GM13976 (cell line): ENCODE measurements around the gene HLX.

Experiments
- DNase-seq: peaks from one replicate; pipeline ENCODE4 v3.0.0; 2012; ENCODE audit warnings: low spot score
- in situ Hi-C: fragments of 300-500 bp; cut with MboI; formaldehyde crosslinking; loops from one replicate; pipeline ENCODE4 v1.12.0; 2022; ENCODE audit warnings: low sequenced_read_pairs, mixed read lengths, inconsistent platforms; ENCODE audit not compliant: unreplicated experiment
- TF ChIP-seq, protein P1 (sequence below): IDR thresholded peaks from 2 replicates; pipeline ENCODE4 v1.5.1; 2012; ENCODE audit warnings: borderline replicate concordance, mild to moderate bottlenecking; ENCODE audit not compliant: insufficient read depth; ENCODE audit errors: extremely low read depth, missing control alignments, control extremely low read depth

The HLX gene

DNA sequence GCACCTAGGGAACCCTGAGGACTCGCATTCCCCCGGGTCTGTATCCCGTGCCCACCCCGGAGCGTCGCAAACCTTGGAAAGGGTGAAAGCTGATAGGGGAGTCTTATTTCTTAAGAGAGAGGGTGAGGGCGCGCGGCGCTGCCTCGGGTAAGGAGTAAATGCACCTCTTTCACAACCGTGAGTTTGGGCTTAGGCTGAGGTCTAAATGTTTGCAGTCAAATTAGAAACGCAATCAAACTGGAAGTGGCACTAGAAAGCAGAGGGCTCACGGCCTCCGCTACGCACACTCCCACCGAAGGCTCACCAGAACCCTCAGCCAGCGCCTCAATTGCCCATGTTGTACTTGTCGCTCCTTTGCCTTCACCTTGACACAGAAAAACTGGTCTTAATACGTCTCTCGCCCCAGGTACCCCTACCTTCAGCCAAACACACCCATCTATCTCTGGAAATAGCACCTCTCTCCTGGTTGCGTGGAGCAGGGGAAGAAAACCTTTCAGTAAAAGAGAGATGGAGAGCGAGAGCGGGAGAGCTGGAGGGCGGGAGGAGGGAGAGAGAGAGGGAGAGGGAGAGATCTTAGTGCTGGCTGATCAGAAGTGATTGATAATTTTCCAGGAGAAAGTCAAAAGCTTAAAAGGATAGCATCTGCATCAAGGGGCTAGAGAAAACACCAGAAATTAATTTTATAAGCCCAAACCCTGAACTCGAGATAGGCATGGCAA, 1.7 kb upstream of the HLX start:
- TF ChIP-seq, protein P1, sequence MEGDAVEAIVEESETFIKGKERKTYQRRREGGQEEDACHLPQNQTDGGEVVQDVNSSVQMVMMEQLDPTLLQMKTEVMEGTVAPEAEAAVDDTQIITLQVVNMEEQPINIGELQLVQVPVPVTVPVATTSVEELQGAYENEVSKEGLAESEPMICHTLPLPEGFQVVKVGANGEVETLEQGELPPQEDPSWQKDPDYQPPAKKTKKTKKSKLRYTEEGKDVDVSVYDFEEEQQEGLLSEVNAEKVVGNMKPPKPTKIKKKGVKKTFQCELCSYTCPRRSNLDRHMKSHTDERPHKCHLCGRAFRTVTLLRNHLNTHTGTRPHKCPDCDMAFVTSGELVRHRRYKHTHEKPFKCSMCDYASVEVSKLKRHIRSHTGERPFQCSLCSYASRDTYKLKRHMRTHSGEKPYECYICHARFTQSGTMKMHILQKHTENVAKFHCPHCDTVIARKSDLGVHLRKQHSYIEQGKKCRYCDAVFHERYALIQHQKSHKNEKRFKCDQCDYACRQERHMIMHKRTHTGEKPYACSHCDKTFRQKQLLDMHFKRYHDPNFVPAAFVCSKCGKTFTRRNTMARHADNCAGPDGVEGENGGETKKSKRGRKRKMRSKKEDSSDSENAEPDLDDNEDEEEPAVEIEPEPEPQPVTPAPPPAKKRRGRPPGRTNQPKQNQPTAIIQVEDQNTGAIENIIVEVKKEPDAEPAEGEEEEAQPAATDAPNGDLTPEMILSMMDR: no peak
- DNase-seq: no peak
- in situ Hi-C loops: no loop called here

DNA sequence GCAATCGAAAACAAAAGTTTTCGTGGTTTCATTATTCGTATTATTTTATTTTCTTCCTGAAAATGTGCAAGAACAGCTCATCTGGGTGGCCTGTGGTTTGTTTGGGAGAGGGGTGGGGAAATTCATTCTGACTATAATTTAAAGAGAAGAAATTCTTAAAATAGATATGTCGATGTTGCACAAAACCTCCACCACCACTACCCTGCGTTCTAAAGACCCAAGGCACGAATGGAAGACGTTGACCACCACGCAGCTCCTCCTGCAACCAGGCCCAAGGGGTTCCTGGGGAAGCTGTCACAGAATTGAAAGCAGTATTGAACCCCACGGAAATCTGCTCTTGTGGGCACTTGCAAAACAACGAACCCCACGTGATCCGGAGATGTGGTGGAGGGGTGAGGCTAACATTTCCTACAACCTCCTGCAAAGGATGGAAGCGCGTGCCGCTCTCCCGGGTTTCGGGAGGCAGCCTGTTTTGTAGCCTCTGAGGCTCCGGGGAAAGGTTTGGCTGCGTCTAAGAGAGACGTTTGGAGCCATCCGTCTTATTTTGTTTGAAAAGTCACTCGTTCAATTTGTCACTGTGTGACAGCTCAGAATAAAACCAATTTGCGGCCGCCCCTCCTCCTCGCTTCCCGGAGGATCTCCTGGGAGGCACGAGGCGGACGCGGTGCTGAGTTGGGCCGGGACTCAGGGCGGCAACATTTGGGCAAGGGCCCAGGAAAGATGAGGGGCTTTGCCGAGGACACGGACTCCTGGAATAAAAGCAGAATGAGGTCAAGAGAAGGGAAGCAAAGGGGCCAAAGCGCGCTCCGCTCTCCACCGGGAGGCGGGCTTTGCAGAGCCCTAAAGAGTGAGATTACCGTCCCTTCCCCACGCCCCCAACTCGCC, 810 bp upstream of the HLX start:
- TF ChIP-seq, protein P1: no peak
- peak; percentile 49 for DNase-seq
- in situ Hi-C loops: no loop called here

DNA sequence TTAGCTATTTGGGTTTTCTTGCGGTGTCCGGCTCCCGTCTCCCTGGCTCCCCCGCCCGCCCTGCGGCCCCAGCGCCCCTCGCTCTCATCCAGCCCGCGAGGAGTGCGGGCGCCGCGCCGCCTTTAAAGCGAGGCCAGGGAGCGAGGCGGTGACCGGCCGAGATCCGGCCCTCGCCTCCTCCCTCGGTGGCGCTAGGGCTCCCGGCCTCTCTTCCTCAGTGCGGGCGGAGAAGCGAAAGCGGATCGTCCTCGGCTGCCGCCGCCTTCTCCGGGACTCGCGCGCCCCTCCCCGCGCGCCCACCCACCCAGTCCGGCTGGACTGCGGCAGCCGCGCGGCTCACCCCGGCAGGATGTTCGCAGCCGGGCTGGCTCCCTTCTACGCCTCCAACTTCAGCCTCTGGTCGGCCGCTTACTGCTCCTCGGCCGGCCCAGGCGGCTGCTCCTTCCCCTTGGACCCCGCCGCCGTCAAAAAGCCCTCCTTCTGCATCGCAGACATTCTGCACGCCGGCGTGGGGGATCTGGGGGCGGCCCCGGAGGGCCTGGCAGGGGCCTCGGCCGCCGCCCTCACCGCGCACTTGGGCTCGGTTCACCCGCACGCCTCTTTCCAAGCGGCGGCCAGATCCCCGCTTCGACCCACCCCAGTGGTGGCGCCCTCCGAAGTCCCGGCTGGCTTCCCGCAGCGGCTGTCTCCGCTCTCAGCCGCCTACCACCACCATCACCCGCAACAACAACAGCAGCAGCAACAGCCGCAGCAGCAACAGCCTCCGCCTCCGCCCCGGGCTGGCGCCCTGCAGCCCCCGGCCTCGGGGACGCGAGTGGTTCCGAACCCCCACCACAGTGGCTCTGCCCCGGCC, 492 bp downstream of the HLX start:
- in situ Hi-C loops: no loop called here

DNA sequence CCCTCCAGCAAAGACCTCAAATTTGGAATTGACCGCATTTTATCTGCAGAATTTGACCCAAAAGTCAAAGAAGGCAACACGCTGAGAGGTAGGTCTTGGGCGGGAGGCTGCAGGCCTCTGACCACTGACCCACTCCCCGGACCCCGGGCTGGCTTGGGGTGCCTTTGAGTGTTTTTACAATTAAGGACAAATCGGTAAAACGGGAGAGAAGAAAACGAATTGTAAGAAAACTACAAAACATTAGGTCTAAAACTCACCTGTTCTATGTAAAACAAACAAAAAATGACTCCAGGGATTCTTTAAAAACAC, 1.1 kb downstream of the HLX start:
- in situ Hi-C loops: no loop called here
- TF ChIP-seq, protein P1: no peak

More for the DNA sequence above, 492 bp downstream of the HLX start:
- peak; percentile 69 for DNase-seq
- TF ChIP-seq, protein P1: no peak

DNA sequence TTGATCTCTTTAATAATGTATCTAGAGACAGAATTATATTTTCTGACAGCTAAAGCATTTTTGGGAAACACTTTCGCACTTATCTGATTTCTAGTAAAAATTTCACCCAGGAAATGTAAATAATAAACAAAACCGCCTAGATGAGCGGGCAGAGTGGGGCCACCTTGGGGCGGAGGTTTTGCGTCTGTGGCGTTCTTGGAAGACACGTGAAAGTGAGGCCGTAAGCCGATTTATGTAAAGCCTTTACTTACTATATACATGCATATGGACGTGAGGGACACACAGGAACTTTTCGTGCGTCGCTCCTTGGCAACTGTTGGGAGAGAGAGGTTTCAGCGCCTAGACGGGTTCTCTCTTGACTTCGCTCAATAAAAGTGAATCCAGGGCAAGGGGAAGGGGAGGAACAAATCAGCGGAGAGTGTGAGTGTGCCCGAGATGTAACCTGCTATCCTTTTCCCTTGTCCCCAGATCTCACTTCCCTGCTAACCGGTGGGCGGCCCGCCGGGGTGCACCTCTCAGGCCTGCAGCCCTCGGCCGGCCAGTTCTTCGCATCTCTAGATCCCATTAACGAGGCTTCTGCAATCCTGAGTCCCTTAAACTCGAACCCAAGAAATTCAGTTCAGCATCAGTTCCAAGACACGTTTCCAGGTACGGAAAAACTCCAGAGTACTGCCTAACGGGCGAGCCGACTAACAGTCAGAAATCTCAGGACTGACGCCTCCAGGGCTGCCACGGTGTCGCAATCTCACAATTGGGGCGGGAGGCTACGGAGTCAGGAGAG, 1.7 kb downstream of the HLX start:
- DNase-seq: peak; percentile 62

More for the DNA sequence above, 1.1 kb downstream of the HLX start:
- no peak for DNase-seq

More for the DNA sequence above, 1.7 kb downstream of the HLX start:
- in situ Hi-C loops: no loop called here
- TF ChIP-seq, protein P1: no peak
